SHP77 treated with DMSO at 0.1 percent for 48 hours (cell line): ENCODE measurements around the gene PEX11G.

Experiments used
- DNase-seq: peaks from one replicate; lab custom pipeline; 2025; lab: John Stamatoyannopoulos, UW

PEX11G gene

DNA sequence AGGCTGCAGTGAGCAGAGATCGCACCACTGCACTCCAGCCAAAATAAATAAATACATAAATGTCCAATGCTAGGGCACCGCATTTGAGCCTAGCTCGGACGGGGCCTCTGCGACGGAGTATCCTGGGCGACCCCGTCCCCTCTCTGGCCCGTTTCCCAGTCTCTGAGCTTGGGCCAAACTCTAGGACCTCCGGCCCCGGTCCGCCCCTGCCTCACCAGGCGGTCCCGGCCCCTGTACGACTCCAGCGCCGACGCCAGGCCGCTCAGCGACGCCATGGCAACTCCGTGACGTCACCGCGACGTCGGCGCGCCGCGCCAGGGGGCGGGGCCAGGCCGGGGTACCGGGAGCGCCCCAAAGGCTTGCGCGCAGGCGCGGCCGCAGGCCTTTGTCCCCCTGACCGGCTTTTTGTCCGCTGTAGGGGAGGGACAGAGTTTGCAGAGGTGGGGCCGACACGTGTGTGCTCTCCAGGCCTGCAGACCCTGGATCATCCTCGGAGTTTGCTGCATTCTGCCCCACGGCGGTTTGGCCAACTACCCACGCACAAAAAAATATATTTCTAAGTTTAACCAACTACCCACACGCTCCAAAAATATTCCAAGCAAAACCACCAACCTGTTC, at the start of gene PEX11G:
TSS of gene PEX11G (minus strand) at position 300 of the 618 bp plus-strand sequence. CDS start at position 275, 25 bp downstream.
- DNase-seq, result peak; percentile 84

DNA sequence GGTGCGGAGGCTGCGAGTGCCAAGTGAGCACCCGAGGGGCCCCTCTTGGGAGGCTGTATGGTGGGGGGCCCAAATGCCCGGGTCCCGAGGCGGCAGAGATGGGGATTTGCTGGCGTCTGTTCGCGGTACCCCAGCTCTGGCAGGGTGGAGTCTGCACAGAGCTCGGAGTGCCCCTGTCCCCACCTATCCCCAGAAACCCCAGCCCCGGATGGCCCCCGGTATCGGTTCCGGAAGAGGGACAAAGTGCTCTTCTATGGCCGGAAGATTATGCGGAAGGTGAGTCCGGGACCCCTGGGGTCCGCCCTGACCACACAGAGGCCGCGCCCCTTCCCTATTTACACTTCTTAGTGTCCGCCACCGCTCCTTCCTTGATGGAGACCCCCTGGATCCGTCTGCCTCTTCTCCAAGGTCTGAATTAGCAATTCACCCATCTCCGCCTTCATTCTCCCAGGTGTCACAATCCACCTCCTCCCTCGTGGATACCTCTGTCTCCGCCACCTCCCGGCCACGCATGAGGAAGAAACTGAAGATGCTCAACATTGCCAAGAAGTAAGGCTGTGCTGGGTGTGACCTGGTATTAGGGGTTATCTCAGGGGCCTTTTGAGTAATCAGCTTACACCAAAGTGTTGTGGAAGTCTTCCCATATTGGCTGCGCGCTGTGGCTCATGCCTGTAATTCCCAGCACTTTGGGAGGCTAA, 47.3 kb upstream of the PEX11G start:
- DNase-seq, result no peak

DNA sequence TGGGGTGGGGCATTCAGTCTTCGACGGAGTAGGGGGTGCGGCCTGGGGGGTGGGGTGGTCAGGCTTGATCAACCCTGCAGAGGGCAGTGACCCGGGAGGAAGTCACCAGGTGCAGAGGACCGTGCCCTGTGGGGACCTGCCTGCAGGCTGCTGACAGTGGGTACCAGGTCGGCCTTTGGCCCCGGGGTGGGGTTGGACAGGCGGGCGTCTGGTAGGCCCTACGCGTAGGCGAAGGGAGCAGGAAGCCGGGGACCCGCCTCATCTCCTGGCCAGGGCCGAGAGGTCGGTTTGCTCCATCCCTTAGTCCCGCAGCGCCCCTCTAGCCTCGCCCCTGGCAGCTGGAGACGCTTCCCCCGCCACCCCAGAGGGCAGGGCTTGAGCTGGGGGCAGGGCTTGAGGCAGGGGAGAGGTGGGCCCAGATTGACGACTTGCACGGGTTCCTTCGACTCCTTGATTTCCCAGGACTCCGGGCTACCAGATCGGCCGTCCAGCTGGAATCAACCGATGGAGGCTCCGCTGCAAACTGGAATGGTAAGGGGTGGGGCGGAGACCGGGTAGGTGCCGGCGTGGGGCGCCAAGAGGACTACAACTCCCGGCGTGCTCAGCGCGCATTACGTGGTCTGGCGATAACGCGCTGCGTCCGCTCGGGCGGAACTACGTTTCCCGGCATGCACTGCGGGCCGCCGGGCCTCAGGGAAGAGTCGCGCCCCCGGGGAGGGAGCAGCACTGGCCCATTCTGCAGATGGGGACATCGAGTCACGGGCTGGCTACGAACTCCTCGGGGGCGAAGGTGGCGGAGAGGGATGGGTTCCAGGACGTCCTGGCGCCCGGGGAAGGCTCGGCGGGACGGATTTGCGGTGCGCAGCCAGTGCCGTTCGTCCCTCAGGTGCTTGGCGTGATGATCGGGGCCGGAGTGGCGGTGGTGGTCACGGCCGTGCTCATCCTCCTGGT, 46.5 kb upstream of the PEX11G start, which contains the start of gene PNPLA6:
TSS of gene PNPLA6 (plus strand) at position 671 of the 951 bp plus-strand sequence. CDS start at position 743, 72 bp downstream.
- peak; percentile 71 for DNase-seq

DNA sequence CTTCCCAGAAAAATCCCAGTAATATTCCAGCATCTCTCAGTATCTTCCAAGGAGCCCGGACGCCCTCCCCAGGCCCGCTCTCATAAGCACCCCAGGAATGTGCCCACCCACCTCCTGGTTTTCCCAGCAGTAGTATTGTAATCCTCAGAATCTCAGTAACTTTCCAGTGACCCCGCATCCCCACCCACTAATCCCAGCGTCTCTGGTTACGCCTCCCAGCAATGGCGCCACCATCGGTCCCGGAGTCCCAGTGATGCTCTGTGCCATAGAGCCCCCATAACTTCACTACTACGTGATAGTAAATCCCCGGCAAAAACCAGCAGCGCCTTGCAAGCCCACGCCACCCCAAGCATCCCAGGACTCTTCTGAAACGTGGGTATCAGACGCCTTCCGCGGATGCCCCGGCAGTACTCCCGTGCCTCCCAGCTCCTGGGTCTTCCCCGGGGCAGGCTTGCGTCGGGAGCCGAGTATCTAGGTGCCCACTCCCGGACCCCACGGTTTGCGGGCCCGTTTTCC, 45.8 kb upstream of the PEX11G start:
- peak; percentile 11 for DNase-seq

DNA sequence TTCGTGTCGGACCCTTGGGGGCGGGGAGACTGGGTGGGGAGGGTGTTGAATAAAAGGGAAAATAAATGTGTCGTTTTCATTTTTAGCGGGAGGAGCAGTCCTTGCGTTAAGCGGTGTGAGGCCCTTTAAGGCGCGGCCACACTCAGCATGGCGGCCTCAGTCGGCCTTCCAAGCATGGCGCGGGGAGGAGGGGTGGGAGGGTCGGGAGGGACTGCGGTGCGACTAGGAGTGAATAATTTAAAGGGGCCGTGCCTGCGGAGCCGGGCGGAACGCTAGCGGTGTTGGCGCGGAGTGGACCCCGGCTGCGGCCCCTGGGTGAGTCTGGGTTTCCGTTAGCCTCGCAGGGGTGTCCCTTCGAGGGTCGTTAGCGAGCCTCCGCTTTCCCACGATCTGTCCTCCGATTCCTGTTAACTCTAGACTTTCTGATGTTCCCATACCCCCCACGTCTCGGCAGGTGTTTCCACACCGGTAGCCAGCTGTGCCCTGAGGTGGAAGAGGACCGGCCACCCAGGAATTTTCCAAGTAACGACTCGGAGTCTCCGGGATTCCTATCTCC, 45.2 kb upstream of the PEX11G start:
- peak; percentile 27 for DNase-seq

DNA sequence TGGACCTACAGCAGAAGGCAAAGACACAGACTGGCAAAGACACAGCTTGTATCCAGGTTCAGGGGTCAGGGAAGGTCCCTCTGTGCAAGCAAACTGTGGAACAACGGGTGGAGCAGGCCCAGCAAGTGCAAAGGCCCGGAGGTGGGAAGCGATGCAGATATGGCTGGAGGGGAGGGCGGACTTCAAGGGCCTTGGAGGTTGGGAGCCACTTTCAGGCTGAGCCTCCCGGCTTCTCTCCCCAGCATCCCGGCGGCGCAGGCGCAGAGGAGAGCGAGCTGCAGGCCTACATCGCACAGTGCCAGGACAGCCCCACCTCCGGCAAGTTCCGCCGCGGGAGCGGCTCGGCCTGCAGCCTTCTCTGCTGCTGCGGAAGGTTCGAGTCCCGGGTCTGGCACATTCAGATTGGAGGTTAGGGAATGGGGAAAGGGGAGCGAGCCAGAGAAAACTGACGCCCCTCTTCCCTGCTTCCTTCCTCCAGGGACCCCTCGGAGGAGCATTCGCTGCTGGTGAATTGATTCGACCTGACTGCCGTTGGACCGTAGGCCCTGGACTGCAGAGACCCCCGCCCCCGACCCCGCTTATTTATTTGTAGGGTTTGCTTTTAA, 44.5 kb upstream of the PEX11G start:
- DNase-seq, result no peak

DNA sequence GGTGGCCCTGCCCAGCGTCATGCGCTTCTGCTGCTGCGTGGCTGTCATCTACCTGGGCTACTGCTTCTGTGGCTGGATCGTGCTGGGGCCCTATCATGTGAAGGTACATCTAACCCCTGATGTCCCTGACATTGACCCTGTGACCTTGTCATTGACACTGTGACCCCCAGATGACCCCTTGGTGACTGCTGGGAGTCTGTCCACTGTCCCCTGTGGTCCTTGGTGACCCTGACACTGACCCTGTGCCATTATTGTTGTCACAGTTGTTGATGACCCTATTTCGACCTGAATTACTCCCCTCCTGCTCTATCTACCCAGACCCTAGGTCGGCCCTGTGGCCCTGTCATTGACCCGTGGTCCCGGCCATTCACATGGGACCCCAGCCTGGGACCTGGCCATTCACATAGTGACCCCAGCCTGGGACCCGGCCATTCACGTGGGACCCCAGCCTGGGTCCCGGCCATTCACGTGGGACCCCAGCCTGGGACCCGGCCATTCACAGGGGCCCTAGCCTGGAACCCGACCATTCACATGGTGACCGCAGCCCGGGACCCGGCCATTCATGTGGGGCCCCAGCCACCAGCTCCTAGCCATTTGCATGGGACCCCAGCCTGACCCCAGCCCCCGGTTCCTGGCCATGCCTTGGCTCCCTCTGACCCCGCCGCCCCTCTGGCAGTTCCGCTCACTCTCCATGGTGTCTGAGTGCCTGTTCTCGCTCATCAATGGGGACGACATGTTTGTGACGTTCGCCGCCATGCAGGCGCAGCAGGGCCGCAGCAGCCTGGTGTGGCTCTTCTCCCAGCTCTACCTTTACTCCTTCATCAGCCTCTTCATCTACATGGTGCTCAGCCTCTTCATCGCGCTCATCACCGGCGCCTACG, 41.0 kb upstream of the PEX11G start:
- DNase-seq, result no peak

DNA sequence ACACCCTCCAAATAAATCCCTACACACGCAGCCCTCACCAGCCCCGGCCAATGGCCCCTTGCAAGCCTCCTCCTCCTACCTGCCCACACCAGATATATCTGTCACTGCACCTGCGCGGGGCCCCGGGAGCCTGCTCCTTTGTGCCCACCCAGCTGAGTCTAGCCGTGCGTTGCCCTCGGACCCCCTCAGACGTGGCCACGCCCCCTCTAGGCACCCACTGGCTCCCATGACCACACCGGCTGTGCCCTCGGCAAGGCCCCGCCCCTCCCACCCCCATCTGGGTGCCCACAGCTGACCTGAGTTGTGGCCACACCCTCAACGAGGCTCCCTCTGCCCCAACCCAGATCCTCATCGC, 40.4 kb upstream of the PEX11G start:
- DNase-seq, result no peak

DNA sequence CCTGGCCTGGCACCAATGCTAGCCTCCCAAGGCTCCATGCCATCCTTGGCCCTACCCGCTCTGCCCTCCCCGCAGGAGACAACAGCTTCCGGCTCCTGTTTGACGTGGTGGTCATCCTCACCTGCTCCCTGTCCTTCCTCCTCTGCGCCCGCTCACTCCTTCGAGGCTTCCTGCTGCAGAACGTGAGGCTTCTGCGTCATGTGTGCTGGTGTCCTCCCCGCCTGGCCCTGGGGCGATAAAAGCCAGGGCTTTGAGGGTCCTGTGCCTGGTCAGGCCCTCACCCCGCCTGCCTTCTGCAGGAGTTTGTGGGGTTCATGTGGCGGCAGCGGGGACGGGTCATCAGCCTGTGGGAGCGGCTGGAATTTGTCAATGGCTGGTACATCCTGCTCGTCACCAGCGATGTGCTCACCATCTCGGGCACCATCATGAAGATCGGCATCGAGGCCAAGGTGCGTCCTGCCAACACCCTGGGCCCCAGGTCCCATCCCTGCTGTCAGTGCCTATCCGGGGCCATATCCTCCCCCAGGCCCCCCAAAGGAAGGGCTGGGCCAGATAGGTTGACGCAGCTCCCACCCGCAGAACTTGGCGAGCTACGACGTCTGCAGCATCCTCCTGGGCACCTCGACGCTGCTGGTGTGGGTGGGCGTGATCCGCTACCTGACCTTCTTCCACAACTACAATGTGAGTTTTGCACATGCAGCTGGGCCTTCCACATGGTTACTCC, 39.8 kb upstream of the PEX11G start:
- DNase-seq, result no peak

DNA sequence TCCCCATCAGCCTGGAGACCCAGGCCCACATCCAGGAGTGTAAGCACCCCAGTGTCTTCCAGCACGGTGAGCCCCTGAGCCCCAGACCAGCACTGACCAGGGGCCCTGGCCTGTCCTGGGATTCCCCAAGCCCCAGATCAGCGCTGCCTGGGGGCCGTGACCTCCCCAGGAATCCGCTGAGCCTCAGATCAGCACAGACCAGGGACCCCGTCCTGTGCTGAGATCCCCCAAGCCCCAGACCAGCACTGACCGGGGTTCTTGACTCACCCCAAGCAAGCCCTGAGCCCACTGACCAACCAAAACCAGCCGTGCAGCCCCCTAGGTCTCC, 39.3 kb upstream of the PEX11G start:
- DNase-seq, result no peak

DNA sequence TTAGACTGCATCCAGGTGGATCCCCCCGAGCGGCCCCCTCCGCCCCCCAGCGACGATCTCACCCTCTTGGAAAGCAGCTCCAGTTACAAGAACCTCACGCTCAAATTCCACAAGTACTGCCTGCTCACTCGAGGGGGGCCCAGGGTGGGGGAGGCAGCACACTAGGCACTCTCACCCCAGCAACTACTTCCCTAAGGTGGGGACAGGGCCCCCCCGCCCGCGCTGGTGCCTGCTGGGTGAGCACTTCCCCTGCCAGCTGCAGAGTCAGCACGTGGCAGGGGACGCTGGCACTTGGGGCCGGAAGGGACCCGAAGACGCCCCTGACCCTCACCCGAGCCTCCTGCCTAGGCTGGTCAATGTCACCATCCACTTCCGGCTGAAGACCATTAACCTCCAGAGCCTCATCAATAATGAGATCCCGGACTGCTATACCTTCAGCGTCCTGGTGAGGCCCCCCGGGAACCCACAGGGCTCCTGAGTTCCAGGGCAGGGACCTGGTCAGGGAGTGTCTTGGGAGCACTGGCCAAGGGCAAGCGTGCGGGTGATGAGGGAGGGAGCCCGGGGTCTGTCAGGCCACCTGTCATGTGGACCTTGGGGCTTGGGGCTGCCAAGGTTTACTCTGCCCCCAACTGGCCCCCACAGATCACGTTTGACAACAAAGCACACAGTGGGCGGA, 38.8 kb upstream of the PEX11G start:
- no peak for DNase-seq

DNA sequence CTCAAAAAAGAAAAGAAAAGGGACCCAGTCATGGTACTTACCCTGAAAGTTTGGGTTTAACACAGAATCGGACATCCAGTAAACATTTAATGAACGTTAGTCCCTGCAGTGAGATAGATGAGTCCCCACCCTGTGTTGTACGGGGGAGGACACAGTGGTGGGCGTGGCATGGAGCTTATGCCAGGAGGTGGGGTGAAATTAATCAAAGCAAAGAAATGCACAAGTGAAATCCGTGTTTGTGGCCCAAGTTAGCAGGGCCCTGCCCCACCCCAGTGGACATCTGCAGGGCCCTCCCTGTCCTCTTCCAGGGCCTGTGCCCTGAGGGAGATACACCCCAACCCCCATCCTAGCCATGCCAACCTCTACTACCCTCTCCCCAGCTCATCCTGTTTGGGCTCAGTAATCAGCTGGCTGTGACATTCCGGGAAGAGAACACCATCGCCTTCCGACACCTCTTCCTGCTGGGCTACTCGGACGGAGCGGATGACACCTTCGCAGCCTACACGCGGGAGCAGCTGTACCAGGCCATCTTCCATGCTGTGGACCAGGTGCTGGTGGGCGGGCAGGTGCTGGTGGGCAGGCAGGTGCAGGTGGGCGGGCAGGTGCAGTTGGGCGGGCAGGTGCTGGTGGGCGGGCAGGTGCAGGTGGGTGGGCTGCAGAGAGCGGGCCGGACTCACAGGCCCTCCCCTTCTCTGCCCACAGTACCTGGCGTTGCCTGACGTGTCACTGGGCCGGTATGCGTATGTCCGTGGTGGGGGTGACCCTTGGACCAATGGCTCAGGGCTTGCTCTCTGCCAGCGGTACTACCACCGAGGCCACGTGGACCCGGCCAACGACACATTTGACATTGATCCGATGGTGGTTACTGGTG, 37.5 kb upstream of the PEX11G start:
- DNase-seq, result no peak

DNA sequence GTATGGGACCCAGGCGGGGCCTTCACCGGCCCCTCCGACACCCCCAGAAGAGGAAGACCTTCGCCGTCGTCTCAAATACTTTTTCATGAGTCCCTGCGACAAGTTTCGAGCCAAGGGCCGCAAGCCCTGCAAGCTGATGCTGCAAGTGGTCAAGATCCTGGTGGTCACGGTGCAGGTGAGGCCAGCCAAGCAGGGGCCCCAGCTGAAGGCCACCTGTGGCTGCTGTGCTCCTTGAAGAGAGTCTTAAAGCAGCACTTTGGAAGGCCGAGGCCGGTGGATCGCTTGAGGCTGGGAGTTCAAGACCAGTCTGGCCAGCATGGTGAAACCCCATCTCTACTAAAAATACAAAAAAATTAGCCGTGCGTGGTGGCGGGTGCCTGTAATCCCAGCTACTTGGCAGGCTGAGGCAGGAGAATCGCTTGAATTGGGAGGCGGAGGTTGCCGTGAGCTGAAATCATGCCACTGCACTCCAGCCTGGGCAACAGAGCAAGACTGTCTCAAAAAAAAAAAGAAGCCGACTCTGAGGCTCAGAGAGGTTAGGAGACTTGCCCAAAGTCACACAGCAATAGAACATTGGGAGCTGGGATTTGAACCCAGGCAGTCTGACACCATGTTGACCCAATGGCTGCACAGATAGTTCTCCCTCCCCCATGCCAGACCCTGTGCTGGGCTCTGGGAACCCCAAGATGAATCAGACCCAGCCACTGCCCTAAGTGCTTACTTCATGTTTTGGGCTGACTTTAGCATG, 36.3 kb upstream of the PEX11G start:
- no peak for DNase-seq

DNA sequence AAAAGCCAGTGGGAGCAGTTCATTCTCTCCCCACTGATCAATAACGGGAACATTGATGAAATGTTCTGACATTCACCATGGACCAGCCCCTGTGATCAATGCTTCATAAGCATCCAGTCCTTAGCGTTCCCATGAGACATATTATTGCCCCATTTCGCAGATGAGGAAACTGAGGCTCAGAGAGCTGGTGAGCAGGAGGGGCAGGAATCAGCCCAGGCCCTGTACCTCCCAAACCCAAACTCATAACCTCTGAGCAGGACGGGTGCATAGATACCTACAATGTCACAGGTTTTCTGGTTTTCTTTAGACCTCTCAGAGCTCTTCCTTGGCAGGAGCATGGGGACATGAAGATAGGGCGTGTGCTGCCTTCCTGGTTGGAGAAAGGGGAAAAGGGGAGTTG, 35.7 kb upstream of the PEX11G start:
- no peak for DNase-seq

DNA sequence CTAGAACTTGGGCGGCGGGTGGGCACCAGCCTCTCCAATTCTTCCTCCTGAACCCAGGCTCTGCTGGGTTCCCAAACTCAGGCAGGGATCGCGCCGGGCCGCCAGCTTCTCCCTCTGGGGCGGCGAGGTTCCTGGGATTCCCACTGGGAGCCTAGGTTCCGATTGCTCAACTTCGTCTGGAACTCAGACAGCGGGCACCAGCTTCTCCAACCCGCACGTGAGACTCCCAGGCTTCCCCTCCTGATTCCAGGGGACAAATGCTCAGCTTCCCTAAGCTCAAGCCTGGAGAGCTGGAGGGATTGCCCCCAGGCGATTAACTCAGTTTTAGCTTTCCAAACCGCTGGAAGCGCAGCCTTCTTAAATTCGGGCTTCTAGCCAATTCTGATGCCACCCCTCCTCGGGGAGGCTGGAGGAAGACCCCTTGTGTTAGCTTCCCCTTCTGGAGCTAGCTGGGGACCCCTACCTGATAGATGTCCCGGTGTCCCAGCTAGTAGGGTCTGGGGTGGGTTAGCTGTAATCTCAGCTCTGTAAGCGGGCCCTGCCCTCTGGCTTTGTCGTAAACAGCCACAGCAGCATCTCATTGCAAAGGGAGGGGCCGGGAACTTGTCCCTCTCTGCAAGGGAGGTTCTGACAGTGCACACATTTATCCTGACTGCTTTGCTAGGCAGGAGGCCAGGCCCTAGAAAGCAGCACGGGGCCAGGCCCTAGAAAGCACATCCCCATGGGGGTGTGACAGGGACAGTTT, 34.3 kb upstream of the PEX11G start:
- no peak for DNase-seq

DNA sequence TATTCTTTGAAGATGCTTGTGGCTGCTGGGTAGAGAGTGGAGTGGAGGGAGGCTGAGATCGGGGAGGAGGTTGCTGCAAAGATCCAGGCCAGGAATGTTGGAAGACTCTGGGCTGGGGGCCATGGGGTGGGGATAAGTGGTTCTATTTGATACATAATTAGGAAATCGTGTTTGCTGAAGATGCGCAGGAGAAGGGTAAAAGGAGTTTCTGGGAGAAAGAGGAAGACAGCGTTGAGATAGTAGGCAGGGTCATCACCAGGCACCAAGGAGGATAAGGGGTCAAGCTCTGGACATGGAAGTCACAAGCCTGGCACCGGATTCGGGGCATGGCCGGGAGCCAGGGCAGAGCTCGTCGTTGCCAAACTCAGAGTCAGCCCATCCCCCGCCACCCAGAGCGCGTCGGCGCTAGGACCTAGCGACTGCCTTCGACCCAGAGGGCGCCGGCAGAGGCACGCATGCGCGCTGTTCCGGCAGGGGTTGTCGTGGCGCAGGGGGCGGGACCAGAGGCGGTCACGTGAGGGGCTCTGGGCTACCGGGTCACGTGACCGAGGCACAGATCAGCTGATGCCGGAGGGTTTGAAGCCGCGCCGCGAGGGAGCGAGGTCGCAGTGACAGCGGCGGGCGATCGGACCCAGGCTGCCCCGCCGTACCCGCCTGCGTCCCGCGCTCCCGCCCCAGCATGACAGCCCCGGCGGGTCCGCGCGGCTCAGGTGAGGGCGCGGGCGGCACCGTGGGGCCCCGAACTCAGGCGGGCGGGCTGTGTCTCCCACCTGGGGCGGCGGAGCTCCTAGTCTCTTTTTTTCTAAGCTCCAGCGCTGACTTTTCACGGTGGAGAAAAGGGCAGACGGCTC, 33.5 kb upstream of the PEX11G start, which contains the start of gene MCOLN1:
TSS of gene MCOLN1 (plus strand) at position 553 of the 851 bp plus-strand sequence. CDS start at position 680, 127 bp downstream.
- peak; percentile 75 for DNase-seq
